ENCODE measurements around the gene S100B. TPM values are rescaled to one million over a fixed set of nuclear protein-coding genes. Genes with fewer than 3 reads are reported as not detected.

The S100B gene
- 1,000 to 10,000 TPM in 1 of 4 donors, 100 to 1,000 TPM in 3; 260 to 1,153 (median 828) TPM for total RNA-seq

GRCh38 chr21:46604975-46605766 lies at the start of gene S100B:
TSS of gene S100B (minus strand) at chr21:46605082. CDS start at chr21:46602415, 2,667 bp downstream.
- Histone ChIP-seq H3K27ac (peak within 1 kb of the TSS; percentile 68 to 93 (median 76)), H3K27me3 (no peaks in the 10 kb centered on the region), H3K4me3 (peak within 1 kb of the TSS; percentile 38 to 54 (median 44)), H3K36me3 (peaks cover 0 to 8% (median 0%) of the 10 kb centered on the region in 3 donors), H3K4me1 (peaks cover 0 to 54% (median 27%) of the 10 kb centered on the region in 4 donors), H3K9me3 (no peaks in the 10 kb centered on the region)
- peak; percentile 54 to 97 for TF ChIP-seq EP300 (IDR thresholded peaks at IDR 0.05)
- TF ChIP-seq POLR2A (IDR thresholded peaks at IDR 0.05), result peak; percentile 79 to 81
- no peak for TF ChIP-seq CTCF (IDR thresholded peaks at IDR 0.05)
- DNase-seq (ENCODE audit: low spot score in 2 of 2), result peak in 1 of 2 donors; percentile 56
- WGBS, 2 donors, result 36 to 42% methylated on average over 14 to 15 of the region's 15 CpGs

- H3K36me3 ChIP-seq, result peaks cover 4 to 99% (median 39%) of the 10 kb centered on the region in 3 donors
- TF ChIP-seq POLR2A (IDR thresholded peaks at IDR 0.05) (no peak), CTCF (IDR thresholded peaks at IDR 0.05) (no peak), EP300 (IDR thresholded peaks at IDR 0.05) (no peak)
- WGBS, 2 donors, result 92% methylated on average over 6 of the region's 7 CpGs; no CpG with 5 or more reads in 1 of the 2 donors
- H3K27me3 ChIP-seq, result no peaks in the 10 kb centered on the region
- no peak for DNase-seq (ENCODE audit: low spot score in 2 of 2)
- H3K4me3 ChIP-seq, result no peak overlapping the region
- peak overlapping the region in 2 of 4 donors; percentile 44 to 46 for H3K27ac ChIP-seq
- peaks cover 0 to 33% (median 0%) of the 10 kb centered on the region in 4 donors for H3K4me1 ChIP-seq
- peaks cover 0 to 18% (median 0%) of the 10 kb centered on the region in 4 donors for H3K9me3 ChIP-seq
Observed at GRCh38 chr21:46651121-46651520, 46.2 kb upstream of the S100B start.

GRCh38 chr21:46650476-46651098 lies 45.7 kb upstream of the S100B start:
- WGBS, 2 donors, result 49 to 65% methylated on average over 14 of the region's 14 CpGs
- Histone ChIP-seq H3K4me1 (peaks cover 0 to 36% (median 0%) of the 10 kb centered on the region in 4 donors), H3K27ac (peak overlapping the region in 2 of 4 donors; percentile 44 to 46), H3K27me3 (no peaks in the 10 kb centered on the region), H3K4me3 (no peak overlapping the region), H3K9me3 (peaks cover 0 to 12% (median 0%) of the 10 kb centered on the region in 4 donors), H3K36me3 (peaks cover 4 to 99% (median 39%) of the 10 kb centered on the region in 3 donors)
- DNase-seq (ENCODE audit: low spot score in 2 of 2), result no peak
- TF ChIP-seq CTCF (IDR thresholded peaks at IDR 0.05), result no peak
- no peak for TF ChIP-seq EP300 (IDR thresholded peaks at IDR 0.05)
- no peak for TF ChIP-seq POLR2A (IDR thresholded peaks at IDR 0.05)

GRCh38 chr21:46649356-46649755 lies 44.5 kb upstream of the S100B start:
- no peak for DNase-seq (ENCODE audit: low spot score in 2 of 2)
- Histone ChIP-seq H3K27ac (peak overlapping the region in 1 of 4 donors; percentile 2), H3K4me3 (no peak overlapping the region), H3K36me3 (peaks cover 4 to 99% (median 29%) of the 10 kb centered on the region in 3 donors), H3K9me3 (no peaks in the 10 kb centered on the region), H3K4me1 (peaks cover 0 to 36% (median 0%) of the 10 kb centered on the region in 4 donors), H3K27me3 (no peaks in the 10 kb centered on the region)
- WGBS, 2 donors, result 90 to 91% methylated on average over 19 of the region's 19 CpGs
- TF ChIP-seq CTCF (IDR thresholded peaks at IDR 0.05) (no peak), POLR2A (IDR thresholded peaks at IDR 0.05) (no peak), EP300 (IDR thresholded peaks at IDR 0.05) (no peak)

Measured in tibial nerve (tissue), 4 donors.